Cardiac atrium fibroblast (primary cell): ENCODE results near the gene TMEM132E. TPM values are rescaled to one million over a fixed set of nuclear protein-coding genes. Genes with fewer than 3 reads are reported as not detected.

Source experiments
- total RNA-seq: library from RNA; depleted of rRNA; stranded (reverse); fragments of >200 nt; gene quantifications from 2 replicates; pipeline ENCODE4 v1.2.3, GENCODE V29; 2015

TMEM132E gene, protein sequence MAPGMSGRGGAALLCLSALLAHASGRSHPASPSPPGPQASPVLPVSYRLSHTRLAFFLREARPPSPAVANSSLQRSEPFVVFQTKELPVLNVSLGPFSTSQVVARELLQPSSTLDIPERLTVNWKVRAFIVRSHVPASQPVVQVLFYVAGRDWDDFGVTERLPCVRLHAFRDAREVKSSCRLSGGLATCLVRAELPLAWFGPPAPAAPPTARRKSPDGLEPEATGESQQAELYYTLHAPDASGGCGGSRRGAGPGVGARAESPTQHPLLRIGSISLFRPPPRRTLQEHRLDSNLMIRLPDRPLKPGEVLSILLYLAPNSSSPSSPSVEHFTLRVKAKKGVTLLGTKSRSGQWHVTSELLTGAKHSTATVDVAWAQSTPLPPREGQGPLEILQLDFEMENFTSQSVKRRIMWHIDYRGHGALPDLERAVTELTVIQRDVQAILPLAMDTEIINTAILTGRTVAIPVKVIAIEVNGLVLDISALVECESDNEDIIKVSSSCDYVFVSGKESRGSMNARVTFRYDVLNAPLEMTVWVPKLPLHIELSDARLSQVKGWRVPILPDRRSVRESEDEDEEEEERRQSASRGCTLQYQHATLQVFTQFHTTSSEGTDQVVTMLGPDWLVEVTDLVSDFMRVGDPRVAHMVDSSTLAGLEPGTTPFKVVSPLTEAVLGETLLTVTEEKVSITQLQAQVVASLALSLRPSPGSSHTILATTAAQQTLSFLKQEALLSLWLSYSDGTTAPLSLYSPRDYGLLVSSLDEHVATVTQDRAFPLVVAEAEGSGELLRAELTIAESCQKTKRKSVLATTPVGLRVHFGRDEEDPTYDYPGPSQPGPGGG (N-terminal part only)
- total RNA-seq = not detected in 2 replicates

DNA sequence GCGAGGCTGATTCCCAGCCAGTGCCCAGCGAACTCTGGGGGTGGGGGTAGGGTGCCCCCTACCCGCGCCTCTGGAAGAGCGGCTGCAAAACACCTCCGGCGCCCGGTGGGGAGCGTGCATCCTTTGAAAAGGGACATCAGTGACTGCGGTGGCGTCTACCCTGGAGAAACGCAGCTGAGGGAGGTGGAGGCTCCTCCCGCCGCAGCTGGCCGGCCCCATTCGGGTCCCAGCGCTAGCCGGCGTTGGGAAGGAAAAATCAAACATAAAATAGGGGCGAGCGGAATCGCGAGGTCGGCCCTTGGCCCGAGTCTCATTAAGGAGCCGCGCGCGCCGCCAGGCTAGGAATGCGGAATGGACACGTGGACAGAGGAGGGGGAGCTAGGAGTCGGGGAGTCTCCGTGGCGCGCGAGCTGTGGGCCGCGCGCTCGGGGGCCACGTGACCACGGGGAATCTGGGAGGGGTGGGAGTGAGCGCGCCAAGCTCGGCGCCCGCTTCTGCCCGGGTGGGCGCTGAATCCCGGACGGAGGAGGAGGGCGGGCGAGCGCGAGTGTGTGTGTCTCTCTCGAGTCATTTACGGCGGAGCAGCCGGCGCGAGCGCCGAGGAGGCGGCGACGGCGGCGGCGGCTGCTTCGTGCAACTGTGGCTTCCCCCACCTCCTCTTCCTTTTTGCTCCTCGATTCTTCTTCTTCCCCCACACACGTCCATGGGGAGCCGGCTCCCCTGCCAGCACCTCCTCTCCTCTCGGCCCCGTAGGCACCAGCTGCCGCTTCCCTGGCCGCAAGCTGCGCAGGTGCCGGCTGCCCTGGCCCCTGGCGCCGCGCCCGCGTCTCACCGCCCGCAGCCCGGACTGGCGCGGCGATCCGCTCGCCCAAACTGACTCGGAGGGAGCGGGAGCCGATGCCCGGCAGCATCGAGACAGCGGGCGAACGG is at the start of gene TMEM132E:
TMEM132E (plus strand) TSS at position 566 of the 930 bp plus-strand sequence. CDS start 1,495 bp downstream, outside the sequence.

Other genes starting within 250 kb of the TMEM132E start
- not detected in 2 replicates for gene CCL13, start 223.1 kb upstream of the TMEM132E start, total RNA-seq
- not detected in 2 replicates for gene CCL1, start 216.3 kb upstream of the TMEM132E start, total RNA-seq